Measurements from ENCODE around the gene PKP1.
A peak's percentile ranks its signal among the peaks of the same experiment; 100 is the strongest.

The PKP1 gene

DNA sequence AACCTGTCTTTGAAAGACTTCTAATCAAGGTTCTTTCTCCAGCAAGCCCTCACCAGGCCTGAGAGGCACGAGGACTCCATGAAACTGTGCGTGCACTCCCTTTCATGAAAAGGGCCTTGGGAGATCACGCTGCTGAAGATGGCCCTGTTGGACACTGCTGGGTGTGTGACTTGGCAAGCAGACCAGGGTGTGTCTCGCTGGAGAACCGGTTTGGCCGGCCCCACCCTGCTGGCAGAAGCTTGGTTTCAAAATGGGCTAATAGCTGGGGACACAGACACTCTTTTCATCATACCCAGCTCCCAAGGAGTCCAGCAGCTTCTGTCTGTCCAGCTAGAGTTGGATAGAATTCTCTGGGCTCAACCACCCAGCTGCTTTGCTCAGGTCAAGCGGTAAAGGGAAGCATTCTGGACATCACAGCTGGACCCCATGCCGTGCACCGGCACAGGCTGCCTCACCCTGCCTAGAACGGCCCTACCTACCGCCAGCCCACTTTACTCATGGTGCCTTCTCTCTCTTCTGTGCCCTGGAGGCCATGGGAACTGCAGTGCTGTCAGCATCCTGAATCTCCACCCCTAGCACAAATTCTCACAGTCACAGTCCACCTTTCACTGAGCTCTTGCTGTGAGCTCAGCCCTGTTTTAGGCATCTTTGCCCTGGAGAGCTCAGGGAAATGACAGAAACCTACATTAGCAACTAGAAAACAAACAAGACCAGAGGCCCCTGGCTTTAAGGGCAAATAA lies 24.6 kb downstream of the PKP1 start:
- peak; percentile 25 for DNase-seq (ENCODE audit: low spot score)

DNA sequence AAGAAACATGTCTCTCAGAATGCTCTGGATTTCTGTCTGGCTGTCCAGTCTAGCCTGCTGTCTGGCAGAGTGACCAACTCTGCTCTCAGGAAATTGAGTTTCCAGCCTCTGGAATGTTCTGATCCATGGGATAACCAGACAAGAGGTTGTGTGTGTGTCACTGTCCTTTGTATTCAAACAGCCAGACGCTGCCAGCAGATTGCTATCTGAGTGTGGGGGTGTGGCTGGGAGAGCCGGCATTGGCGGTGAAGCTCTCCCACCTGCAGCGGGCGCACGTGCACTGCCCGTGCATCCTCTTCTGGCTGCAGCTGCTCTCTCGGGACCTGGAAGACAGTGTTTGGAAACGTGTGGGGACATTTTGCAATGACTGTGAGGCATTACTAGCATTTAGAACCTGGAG lies 26.1 kb downstream of the PKP1 start:
- DNase-seq (ENCODE audit: low spot score): peak; percentile 65

DNA sequence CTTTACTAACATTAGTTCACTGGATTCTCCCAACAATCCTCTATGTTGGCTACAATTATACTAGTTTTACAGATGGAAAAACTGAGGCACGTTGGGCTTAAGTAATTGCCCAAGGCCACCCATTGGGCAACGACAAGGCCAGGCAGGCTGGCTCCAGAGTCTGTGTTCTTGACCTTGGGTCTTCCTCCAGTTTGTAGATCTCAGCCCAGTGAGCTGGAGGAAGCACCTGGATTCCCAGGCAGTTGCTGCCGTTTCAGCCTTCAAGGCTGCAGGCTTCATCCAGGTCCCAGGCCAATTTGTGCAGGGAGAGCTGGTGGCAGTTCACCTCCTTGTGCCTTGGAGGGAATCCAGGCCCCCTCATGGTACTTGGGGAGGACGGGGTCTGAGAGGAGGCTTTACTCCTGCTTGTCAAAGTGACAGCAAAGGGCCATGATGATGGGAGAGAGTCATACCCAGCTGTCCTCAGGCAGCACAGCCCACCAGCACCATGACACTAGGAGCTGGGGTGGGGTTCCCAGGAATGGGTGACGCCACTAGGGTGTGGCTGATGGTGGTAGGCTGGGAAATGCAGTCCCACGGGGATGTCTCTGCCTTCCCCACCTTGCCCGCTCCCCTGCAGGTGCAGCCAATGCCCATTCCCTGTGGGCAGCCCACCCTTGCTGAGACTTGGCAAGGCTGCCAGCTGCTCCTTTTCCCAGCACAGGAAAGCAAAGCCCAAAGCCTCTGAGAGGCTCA lies 27.1 kb downstream of the PKP1 start:
- DNase-seq (ENCODE audit: low spot score): no peak

DNA sequence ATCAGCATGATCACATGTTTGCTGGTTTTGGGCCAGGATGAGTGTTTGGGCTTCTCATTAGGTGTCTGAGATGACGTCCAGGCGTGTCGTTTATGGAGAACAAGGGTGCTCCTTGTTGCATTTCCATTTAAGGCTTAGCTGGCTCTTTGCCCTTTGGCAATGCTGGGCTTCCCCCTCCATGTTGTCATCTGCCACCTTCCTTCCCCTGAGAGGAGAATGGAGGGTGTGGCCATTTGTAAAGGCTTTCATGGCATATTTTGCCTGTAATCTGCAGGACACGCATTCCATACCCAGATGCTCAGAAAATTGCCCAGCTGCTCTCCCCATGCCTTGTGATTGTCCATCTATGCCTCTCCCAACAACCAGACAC lies 27.7 kb downstream of the PKP1 start:
- peak; percentile 29 for DNase-seq (ENCODE audit: low spot score)

DNA sequence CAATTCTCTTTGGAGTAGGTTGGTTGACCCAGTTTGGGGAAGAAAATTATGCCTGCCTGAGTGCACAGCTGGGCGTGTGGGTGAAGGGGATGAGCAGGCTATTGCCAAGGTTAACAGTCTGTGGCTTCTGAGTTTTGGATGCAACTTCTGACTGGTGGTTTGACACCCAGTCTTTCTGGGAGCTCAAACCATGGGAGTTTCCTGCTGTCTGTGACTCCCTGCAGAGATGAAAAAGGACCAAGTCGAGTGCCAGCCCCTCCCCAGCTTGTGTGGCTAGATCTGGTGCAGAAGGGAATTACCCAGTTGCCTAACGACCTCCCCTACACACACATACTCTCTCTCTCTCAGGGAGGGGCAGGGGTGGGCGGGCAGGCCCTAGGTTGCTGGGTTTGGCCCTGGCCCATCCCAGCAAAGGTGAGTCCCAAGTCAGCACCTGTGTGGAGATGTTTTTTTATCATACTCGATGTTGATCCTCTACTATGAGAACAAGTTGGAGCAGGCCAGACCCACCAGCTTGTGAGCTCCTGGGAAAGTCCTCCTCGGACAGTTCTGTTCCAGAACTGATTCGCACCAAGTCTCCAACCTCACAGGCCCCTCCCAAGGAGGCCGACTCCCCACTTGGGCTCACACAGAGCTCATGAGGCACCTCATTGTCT lies 28.2 kb downstream of the PKP1 start:
- no peak for DNase-seq (ENCODE audit: low spot score)

DNA sequence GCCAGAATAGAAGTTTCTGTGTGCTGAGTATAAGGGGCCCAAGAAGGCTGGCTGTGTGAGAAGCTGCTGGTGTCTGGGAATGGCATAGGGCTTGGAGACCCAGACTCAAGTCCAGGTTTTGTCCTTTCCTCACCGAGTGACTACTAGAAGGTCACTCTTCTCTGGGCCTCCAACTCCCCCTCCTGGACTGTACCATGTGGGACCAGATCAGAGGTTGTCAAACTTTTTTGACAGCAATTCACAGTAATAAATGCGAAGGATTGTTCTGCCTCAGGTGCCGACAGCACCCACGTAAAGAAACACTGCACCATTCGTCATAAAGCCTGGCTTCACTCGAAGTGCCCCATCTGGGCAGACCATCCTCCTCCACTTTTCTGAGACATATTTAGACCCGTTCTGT lies 29.0 kb downstream of the PKP1 start:
- no peak for DNase-seq (ENCODE audit: low spot score)

DNA sequence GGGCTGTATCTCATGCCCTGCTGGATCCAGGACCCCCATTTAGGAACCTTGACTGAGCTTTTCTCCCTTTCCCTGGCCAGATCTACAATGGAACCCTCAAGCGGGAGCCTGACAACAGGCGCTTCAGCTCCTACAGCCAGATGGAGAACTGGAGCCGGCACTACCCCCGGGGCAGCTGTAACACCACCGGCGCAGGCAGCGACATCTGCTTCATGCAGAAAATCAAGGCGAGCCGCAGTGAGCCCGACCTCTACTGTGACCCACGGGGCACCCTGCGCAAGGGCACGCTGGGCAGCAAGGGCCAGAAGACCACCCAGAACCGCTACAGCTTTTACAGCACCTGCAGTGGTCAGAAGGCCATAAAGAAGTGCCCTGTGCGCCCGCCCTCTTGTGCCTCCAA lies 29.8 kb downstream of the PKP1 start:
- DNase-seq (ENCODE audit: low spot score): no peak

DNA sequence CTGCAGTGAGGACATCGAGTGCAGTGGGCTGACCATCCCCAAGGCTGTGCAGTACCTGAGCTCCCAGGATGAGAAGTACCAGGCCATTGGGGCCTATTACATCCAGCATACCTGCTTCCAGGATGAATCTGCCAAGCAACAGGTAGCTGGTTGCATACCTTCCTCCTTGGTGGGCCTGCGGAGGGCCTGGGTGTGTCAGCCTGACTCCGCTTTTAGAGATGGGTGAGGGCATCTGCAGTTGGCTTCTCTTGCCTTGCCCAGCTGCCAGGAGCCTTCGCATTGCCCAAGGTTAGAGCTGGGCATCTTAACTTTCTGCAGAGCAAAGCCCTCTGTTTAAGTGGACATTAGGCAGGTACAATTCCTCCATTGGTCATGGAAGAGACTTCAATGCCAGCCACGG lies 33.2 kb downstream of the PKP1 start:
- DNase-seq (ENCODE audit: low spot score): no peak

DNA sequence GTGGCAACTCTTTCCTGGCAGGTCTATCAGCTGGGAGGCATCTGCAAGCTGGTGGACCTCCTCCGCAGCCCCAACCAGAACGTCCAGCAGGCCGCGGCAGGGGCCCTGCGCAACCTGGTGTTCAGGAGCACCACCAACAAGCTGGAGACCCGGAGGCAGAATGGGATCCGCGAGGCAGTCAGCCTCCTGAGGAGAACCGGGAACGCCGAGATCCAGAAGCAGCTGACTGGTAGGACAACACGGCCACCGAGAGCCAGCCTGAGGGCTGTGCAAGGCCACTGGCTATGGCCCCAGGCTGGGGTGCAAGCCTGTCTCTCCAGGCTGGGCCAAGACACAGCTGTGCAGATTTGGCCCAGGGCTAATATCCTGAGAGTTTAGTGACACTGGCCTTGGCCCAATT lies 34.2 kb downstream of the PKP1 start:
- DNase-seq (ENCODE audit: low spot score): no peak

DNA sequence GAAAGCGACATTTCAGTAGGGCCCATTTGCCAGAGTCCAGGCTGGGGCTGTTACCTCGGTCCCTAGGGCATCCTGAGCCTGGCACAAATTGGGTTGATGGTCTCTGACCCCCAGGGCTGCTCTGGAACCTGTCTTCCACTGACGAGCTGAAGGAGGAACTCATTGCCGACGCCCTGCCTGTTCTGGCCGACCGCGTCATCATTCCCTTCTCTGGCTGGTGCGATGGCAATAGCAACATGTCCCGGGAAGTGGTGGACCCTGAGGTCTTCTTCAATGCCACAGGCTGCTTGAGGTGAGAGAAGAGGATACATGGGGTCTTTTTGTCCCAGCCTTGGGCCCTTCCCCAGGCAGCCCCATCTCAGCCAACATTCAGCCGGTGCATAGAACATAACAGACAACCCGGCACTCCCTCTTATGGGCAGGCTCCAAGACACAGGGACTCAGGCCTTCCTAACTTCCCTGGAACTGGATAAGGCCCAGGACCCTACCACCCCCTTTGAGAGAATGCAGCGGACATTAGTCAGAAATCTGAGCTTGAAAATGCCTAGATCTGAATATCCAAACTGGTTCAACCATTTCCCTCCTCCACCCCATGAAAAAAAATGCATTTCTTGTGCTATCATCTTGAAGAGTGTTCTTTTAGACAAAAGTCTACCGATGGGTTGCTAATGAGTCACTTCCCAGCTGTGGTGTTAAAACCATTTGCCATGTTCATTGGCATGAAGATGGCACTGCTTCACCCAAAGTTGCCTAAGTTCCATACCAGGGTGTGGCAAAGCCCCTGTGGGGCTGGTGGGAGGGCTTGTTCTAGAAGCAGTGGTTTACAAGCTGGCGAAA lies 35.4 kb downstream of the PKP1 start:
- DNase-seq (ENCODE audit: low spot score): no peak

DNA sequence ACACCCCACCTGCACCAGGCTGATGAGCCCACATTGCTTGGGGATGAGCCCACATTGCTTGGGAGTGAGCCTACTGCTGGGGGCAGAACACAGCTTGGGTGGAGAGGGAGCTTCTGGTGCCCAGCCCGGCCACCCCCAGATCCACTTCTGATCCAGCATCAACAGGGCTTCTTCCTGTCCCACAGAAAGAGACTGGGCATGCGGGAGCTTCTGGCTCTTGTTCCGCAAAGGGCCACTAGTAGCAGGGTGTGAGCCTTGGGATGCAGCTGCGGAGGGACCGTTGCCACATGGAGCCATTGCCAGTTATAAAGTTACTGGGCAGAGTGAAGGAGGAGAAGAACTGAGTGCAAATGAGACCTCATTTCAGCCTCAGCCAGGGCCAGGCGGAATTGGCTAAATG lies 36.3 kb downstream of the PKP1 start:
- no peak for DNase-seq (ENCODE audit: low spot score)

DNA sequence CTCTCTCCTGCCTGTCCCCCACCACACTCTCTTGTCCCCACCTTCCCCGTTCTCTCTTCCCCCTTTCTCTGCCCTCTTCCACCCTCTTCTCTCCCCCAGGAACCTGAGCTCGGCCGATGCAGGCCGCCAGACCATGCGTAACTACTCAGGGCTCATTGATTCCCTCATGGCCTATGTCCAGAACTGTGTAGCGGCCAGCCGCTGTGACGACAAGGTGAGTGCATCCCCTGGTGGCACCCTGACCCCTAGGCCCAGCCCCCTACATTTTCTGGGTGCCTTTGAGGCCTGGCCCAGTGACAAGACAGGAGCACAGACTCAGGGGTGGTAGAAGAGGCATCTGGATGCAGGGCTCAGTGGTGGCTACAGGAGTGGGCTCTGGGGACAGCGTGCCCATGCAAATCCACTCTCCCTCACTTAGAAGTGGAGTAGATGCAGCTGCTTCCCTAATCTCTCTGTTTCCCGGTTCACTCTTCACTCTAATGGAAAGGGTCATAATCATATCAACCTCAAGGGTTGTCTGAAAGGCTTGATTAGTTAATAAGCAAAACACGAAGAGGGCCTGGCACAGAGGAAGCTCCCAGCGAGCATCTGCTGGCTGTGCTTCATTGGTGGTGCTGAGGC lies 37.0 kb downstream of the PKP1 start:
- DNase-seq (ENCODE audit: low spot score): no peak

DNA sequence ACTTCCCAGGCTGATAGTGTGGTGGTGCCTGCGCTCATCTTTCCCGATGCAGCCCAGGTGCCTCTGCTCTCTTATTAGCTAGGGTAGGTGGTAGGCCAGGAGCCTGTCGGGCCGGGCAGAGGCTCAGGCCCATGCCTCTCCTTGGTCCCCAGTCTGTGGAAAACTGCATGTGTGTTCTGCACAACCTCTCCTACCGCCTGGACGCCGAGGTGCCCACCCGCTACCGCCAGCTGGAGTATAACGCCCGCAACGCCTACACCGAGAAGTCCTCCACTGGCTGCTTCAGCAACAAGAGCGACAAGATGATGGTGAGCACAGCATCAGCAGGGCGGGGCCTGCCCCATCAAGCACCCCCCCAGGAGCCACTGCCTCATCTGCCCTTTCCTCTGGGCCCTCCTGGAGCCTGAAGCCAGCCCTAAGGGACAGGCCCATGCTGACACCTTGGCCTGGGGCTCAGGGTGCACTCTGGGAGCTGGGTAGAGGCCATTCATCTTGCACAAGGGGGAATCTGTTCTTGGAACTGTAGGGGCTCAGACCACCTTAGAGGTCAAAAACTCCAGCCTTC lies 38.6 kb downstream of the PKP1 start:
- DNase-seq (ENCODE audit: low spot score): no peak

DNA sequence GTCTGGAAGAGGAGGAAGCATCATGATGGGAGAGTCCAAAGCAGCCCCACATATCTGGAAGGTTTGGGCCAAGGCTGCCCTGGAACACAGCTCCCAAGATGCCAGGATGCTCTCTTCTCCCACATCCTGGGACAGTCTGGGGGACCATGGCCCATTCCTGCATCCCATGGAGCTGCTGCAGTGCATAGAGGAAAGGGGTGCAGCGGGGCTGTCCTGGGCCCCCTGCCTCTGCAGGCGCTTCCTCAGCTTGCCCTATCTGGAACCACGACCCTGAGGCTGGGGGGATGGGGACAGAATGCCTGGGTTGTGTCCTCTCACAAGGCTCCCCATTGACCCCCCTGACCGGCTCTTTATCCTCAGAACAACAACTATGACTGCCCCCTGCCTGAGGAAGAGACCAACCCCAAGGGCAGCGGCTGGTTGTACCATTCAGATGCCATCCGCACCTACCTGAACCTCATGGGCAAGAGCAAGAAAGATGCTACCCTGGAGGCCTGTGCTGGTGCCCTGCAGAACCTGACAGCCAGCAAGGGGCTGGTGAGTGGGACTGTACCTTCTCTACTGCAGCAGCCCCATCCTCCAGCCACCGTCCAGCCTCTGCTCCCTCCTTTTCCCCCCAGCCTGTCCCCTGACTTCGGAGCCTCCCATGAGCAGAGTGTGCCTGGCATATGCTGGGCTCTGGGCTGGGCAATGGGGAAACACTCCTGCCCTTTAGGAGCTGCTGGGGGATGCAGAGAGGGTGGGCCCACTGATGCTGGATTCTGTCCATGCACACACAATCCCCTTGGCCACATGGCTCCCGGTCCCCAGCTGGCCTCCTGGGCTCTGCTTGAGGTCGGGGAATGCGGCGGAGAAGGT lies 39.6 kb downstream of the PKP1 start:
- no peak for DNase-seq (ENCODE audit: low spot score)

DNA sequence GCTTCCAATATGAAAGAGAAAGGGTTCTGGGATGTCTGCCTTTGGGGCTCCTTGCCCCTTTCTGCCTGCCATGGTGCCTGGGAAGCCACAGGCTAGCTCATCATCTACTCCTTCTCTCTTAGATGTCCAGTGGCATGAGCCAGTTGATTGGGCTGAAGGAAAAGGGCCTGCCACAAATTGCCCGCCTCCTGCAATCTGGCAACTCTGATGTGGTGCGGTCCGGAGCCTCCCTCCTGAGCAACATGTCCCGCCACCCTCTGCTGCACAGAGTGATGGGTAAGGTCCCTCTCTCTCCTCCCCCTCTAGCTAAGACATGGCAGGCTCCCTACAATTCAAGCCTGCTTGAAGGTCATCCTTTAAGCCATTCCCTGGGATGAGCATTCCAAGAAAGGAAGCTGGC lies 41.0 kb downstream of the PKP1 start:
- DNase-seq (ENCODE audit: low spot score): no peak

DNA sequence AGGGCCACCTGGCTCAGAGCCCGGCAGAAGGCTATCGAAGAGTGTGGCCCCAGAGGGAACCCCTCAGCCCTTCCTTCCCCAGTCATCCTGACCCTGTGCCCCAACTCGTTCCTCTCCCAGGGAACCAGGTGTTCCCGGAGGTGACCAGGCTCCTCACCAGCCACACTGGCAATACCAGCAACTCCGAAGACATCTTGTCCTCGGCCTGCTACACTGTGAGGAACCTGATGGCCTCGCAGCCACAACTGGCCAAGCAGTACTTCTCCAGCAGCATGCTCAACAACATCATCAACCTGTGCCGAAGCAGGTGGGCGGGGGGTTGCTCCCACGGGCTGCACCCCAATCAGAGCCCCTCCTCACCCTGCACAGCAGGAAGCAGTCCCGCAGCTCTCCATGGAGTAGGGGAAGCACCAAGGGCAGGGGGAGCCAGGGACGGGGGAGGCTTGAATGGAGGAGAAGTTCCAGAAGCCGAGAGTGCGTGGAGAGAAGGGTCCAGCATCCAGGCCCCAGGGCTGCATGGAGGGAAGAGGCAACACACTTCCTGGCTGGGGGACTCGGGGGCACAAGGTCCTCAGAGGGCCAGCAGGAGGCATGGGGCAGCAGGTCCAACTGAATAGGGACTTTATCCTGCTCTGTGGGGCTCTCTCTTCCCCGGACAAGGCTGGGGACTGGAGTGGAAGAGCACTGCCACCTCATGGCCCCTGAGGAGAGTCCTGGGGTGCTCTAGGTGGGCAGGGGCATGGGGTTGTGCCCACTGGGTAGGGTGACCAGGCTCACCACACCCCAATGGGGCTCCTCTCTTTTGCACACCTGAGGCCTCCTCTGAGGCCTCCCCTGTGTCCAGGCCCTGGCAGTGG lies 41.7 kb downstream of the PKP1 start:
- no peak for DNase-seq (ENCODE audit: low spot score)

DNA sequence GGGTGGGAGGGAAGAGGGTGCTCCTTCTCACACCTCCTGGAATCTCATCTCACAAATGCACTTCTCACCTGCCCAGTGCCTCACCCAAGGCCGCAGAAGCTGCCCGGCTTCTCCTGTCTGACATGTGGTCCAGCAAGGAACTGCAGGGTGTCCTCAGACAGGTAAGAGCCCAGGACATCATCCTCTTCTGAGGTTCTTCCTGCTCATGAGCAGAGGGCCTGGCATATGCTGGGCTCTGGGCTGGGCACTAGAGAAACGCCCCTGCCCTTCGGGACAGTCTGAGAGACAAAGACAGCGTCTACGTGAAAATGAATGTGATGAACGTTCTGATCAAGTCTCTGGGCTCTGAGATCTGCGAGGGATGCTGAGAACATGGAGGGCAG lies 42.4 kb downstream of the PKP1 start:
- DNase-seq (ENCODE audit: low spot score): no peak

DNA sequence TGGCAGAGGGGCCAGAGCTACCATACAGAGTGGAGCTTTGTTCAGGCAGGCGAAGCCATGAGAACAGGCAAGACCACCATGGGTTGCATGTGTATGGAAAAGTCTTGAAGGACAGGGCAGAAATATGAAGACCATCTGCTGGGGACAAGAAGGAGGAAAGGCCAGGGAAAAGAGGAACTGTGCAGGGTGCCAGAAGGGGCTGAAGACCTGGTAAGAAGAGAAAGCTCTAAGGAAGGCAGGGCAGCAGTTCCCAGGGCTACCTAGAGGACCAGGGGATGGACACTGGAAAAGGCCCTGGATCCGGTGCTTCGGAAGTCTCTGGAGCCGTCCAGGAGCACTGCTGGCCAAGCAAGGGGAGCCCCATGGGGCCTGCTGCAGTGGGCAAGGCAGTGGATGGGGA lies 43.4 kb downstream of the PKP1 start:
- no peak for DNase-seq (ENCODE audit: low spot score)

DNA sequence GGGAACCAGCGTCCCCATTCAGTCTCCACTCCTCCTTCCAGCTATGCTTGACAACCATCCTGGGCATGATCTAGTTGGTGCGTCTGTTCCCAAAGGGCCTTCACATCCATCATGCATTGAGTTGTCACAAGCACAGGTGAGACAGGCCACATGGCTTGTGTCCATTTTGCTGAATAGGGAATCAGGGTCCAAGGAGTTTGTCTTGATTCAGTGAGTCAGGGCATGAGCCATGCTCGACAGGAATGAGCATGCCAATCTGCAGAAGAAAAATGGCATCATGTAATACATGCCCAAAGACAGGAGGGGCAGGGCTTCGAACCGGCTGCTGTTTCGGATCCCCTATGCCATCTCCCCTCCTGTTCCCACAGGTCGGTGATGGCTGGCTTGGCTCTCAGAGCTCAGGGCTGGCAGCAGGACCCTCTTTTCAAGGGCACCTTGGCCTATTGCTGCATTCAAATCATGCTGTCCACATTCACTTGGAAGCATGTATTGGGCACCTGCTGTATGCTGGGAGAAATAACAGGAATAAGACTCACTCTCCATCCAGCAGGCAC lies 44.5 kb downstream of the PKP1 start:
- DNase-seq (ENCODE audit: low spot score): no peak
